ENCODE results near the gene LONRF2.
"Not testable (repeated sequence)": the region's sequence is repeated elsewhere in the genome, so short reads cannot be mapped to it uniquely, and the experiment has no call there.

The LONRF2 gene

DNA sequence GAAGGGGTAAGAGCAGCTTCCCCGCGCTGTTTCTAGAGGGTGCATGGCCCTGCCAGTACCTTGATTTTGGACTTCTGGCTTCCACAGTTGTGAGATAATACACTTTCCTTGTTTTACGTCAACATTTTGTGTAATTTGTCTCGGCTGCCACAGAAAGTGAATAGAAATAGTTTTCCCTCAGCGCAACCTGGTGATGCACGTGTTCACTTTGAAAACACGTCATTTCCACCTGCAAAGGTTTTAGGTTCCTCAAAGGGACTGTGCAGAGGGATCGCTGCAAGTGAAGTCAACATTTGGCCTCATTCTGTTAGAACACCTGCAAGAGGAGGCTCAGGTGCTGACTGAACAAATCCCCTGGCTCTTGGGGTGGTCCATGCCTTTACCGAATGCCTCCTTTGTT is 71.7 kb downstream of the LONRF2 start:
- no peak for DNase-seq

DNA sequence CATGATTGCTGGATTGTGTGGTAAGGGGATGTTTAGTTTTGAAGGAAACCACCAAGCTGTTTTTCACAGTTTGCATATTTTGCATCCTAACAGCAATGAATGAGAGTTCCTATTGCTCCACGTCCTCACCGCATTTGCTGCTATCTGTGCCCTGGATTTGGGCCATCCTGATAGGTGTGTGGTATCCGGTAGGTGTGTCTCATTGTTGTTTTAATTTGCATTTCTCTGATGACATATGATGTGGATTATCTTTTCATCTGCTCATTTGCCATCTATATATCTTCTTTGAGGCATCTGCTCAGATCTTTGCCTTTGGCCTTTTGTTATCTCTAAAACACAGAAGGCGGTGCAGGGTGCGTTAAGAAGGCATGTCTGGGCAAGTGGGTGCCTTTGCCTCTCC is 73.3 kb downstream of the LONRF2 start:
- DNase-seq, result no peak

DNA sequence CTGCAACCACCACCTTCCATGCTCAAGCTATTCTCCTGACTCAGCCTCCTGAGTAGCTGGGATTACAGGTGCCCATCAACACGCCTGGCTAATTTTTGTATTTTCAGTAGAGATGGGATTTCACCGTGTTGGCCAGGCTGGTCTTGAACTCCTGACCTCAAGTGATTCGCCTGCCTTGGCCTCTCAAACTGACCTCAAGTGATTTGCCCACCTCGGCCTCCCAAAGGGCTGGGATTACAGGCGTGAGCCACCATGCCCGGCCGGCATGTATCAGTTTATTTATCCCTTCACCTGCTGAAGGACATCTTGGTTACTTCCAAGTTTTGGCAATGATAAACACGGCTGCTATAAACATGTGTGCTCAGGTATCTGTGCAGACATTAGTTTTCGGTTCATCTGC is 73.7 kb downstream of the LONRF2 start:
- not testable (repeated sequence) for DNase-seq

DNA sequence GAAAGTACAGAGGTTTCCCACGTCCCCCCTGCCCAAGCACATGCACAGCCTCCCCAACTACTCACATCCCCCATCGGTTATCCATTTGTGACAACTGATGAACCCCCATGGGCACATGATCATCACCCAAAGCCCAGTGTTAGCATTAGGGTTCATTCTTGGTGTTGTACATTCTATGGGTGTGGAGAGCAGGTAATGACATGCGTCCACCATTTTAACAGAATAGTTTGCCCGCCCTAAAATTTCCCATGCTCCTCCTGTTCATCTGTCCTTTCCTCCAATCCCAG is 74.3 kb downstream of the LONRF2 start:
- no peak for DNase-seq

DNA sequence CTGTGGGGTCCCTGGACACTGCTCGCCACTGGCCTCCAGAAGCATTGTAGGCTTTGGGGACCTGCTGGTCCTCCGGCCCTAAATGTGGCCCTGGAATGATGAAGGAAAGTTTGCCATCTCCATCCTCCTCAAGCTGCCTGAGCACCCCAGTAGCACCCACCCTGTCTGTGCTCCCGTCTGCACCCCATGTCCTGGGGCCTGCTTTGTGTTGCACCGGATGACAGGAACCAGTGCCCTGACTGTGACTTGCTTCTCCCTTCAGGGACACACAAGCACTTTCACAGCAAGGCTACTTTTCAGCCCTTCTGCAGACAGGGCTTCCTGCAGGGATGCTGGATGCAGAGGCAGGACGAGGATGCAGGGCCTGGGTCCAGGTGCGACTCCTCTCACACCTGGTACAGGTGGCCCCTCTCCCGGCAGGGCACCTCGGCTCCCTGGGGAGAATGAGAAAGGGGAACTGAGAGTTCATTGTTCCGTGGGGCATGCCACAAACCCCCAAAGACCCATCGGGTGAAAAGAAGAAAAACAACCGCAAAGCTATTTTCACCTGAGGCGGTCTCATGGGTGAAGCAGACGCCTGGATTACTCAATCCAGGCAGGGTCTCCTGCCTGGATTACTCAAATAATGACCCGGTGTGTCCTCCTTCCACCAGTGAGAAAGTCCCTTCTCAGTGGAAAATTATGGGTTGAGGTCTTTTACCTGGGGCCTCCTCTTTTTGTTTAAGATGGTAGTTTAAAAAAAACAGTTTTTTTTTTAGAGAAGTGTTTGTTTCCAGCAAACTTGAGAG is 74.9 kb downstream of the LONRF2 start:
- no peak for DNase-seq

DNA sequence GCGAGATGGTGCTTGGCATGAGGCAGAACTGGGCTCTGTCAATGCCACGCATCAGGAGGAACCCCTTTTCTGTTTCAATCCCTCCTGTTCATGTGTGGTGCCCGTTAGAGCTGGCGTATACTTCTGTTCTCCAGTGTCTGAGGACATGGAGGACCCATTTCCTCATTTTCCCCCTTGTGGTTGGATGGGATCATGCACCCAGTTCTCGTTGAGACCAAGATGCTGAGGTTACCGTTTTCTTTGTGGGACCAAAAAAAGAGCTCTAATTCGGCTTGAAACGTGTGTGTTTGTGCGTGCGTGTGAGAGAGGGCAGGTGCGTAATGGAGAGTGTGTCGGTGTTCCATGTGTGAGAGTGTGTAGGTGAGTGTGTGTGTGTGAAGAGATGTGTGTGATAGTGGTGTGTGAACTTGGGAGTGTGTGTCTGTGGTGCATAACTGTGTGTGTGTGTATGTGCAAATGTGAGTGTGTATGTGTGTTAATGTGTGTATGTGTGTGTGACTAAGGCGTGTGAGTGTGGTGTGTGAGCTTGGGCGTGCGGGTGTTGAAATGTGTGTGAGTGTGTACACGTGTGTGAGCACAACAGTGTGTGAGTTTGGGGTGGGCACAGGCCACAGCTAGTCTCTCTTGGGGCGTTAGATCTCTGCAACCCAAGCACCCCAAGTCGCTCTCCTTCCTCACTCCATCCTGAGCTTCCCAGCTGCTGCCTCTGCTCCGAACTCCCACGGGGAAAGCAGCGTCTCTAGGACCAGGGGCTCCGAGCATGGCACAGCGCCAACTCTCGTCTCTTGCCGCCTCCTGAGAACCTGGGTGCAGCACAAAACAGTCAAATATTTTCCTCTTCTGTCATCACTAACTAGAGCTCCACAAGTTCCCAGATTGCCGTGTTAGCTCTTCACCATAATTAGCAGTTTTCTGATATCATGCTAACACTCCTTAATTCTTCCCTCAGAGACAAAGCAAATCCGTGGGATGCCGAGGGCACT is 75.8 kb downstream of the LONRF2 start:
- peak in 1 of 5 experiments; percentile 21 for DNase-seq

DNA sequence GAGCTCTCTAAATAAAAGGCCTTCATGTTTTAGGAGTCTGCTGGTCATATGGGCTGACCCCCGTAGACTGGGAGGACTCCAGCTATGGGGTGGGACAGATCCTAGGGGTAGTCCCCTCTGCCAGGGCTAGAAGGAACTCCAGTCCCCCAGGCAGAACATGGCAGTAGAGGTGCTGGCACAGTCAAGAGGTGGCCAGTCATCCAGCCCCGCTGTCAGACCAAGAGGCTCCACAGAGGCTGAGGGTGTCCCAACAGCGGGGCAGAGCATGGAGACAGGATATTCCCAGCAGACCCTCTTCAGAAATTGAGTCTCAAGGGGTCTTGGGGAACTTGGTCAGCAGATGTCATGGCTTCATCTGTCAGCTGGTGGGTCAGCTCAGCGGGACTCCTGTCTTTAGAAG is 76.6 kb downstream of the LONRF2 start:
- DNase-seq, result no peak

DNA sequence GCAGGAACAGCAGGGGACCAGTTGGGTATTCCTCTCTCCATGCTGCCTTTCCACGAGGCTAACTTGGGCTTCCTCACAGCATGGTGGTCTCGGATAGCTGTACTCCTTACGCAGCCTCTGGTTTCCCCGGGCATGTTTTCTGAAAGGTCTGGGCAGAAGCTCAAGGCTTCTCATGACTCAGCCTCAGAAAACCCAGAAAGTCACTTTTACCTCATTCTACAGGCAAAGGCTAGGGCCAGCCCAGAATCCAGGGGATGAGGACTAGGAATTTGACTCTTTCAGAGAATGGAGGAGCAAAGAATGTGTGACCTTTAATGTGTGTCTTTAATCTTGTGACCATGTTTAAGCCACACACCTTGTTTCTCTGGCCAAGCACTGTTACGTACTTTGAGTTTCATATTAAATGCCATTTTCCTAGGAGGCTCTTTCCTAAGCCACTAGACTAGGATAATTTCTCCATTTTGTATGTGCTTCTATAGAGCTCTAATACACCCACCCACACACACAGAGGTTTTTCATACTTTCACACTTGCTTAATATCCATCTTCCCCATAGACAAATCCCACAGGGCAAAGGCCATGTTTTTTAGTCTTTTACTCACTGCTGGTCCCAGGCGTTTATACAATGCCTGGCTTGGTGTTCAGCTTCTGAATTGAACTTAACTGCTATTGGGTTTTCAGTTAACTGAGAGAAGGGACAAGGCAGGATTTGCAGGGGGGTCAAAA is 77.3 kb downstream of the LONRF2 start:
- DNase-seq, result no peak

DNA sequence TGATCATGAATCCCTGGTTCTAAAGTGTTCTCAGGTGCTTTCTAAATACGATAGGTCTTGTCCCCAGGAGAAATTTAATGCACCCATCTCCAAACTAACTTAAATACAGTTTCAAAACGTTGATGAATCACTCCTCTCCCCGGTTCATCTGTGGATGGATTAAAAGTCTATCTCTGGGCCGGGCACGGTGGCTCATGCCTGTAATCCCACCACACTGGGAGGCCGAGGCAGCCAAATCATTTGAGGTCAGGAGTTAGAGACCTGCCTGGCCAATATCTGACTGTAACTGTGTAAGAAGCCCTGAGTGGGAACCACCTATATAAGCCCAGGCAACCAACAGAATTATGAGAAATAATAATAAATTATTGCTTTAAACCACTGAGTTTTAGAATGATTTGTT is 78.7 kb downstream of the LONRF2 start:
- DNase-seq, result no peak

DNA sequence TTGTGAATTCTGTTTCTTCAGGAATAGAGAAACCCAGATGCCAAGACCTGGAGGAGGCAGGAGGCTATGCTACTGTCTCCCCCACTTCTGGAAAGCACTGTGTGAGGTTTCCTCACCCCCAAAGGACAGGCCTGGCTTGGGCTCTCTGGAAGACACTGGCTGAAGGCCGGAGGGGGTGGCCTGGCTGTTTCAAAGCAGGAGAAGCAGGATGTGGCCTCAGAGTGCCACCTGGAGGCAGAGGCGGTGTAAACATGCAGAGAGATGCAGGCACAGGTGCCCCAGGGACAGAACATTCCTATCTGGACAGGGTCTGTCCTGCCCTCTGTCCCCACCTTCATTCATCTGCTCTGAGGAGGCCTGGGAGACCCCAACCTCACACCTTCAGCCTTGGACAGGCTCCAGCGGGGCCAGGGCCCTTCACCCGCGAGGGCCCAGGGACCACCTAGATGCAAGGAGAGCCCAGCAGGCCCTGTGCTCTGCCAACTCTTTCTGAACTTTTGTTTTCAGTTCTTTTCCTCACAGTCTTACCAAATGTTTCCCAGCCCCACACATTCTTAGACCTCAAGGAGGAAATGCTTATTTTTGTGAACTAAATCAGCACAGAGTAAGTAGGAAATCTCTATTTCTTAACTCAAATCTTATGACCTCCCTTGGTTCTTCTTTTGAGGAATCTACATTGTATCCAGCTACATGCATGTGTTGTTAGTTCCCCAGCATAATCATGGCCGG is 79.2 kb downstream of the LONRF2 start:
- DNase-seq, result peak in 2 of 5 experiments; percentile 15 to 35

DNA sequence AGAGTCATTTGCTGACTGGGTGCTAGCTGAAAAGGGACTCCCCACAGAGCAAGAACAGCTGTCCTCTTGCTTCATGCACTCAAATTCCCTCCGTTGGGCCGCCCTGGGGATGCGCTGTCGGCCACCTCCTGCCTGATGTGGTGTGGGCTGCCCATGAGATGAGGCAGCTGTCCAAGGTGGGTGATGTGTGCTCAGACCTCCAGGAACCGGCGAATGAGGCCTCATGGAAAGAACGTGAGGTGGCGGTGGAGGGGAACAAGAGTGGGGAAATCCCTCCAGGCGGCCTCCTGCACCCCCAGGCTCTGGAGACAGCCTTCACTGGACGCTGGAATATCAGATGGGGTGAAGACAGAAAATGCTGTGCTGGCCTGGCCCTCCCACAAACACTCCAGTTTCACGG is 79.8 kb downstream of the LONRF2 start:
- no peak for DNase-seq

DNA sequence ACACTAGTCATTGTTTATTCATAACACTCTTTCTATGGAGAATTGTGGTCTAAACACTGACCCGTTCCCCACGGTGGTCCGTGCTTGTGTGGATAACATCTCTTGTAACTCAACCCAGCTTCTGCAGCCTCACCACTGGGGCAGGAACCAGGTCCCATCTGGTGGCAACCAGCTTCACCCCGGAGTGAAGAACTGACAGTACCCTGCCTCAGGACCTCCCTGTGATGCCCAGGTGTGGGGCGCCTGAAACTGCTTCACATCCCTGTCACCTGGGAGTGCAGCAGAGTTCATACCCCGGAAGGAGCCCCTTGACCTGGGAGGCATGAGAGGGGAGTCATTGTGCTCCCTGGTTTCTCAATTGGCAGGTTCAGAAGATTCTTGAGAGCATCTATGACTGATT is 81.1 kb downstream of the LONRF2 start:
- no peak for DNase-seq

DNA sequence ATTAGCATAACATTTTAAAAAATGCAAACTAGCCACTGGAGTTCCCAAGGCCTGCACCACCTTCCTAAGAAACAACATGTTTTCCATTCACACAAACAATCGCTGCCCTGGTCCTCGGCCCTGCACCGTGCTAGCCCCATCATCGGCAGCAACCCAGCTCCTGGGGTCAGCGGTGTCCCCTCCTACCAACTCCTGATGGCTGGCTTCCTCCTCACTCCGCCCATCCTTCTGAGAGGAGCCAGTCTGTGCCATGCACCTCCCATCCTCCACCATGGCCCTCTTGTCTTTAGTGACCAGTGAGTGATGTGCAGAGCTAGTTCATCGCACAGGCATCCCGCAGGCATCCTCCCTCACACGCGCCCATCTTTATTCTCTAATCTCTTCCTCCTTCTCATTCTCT is 81.9 kb downstream of the LONRF2 start:
- DNase-seq, result no peak

DNA sequence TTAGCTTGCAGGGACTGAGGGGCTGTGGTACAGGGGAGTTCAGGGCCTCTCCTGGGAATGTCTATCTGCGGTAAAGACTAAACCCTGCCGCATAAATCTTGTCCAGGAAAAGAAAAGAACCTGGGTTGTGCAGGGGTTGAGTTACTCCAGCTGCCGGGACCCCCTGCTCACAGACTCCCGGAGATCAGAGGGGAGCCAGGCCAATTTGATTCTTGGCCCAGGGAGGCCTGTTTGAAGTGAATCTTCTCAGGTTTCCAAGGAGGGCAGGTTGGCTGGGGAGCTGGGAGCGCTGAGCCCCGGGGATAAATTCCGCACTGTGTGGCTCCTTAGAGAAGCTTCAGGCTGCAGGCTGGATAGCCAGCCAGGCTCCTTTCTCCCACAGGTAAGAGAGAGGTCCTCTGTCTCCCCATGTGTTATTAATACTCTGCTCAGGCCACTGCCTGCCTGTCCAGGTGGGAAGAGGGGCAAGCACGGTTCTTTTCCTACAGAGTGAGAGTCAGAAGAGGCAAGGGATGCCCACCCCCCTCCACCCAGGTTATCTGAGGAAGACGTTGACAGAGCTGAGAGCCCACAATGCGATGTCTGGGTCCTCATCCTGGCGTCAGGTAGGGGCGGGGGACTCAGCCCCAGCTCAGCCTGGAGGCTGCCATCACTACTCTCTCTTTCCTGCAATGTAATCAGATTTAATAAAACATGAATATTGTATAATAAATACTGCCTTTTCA is 82.7 kb downstream of the LONRF2 start:
- no peak for DNase-seq

DNA sequence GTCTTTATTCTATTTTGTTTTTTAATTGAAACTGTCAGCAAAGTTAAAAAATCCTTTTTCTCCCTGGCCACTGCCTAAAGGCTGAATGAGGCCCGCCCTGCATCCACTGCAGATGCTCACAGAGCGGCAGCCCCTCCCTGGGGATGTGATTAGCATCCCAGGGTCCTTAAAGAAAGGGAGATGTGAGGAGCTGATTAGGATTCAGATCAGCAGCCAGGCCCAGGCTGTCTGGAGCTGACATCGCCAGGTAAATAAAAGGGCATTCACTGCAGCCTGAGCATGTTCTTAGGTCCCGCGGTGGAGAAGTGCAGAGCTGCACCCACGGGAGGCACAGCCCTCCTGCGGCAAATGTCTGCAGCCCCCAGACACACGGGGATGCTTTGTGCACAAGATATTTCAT is 83.8 kb downstream of the LONRF2 start:
- DNase-seq, result no peak

DNA sequence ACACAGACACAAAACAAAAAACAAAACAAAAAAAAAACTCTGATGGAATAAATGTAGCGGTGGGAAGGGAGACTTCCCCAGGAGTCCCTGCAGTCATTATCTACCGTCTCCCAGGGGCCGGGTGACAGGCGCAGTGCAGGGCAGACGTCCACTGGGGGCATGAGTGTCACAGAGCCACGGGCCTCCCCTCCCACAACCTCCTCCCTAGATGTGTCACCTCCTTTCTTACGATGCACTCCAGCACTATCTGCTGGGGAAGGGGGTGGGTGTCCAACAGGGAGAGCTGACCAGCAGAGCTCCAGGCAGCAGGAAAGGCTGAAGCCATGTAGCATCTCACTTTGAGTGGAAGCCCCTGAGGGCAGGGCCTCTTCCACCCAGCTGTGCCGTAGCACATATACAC is 84.5 kb downstream of the LONRF2 start:
- DNase-seq, result no peak

DNA sequence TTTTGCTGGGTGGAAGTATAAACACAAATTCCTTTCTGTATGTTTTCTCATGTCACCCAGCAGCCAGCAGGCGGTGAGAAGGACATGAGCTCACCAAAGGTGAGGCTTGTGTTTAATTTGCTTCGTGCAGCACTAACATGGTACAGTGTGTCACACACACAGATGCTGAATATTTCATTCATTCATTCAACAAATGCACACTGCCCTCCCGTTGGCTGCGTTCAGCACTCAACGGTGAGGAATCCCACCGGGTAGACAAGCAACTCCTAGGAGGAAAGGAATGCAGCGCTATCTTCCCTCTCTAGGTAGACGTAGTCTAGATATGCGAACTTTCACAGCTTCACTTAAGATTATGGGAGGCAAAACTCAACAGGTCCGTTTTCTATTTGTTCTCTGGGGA is 85.1 kb downstream of the LONRF2 start:
- DNase-seq, result no peak

DNA sequence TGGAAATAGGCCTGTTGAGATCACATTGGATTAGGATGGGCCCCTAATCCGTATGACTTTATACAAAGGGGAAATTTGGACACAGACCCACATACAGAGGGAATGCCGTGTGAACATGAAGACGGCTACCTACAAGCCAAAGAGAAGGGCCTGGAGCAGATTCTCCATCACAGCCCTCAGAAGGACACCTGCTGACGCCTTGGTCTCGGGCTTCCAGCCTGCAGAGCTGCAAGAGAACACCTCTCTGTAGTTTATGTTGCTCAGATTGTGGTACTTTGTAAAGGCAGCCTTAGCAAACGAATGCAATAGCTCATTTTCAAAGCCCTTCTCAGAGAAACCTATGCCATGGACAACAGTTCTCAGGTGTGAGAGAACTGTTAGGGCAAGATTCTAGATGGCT is 86.1 kb downstream of the LONRF2 start:
- no peak for DNase-seq

DNA sequence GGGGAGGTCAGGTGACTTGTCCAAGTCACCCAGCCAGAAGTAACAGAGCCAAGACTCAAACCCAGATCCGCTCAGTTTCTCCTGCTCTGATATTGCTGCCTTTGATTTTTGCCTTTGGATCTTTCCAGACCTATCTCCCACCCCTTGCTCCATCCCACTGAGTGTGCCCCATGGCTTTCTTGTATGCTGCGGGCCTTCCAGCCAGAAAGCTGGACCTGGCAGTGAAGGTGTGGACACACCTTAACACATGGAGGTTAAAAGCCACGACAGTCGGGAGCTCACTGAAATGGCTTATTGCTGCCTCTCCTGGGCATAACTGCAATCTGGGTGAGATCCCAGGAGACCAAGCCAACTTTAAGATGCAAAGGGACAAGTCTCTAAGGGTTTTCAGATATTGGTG is 86.7 kb downstream of the LONRF2 start:
- DNase-seq, result no peak

DNA sequence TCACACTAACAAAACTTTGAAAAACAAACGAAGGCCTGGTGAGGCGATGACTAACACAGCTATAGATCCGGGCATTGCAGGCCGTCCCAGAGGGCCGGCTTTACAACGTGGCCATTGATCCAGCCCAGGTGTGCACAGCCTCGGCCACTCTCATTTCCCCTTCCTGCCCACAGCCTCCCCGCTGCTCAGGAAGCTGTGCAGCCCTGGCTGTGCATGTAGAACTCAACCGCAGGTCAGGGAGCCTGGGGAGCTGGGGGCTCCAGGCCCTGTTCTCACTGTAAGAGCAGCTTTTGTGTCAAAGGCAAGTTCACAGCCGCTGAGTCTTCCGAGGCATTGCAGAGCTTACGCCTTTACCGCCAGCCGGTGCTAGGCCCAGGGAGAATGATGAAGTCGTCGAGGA is 87.2 kb downstream of the LONRF2 start:
- peak in 2 of 5 experiments; percentile 54 to 62 for DNase-seq

DNA sequence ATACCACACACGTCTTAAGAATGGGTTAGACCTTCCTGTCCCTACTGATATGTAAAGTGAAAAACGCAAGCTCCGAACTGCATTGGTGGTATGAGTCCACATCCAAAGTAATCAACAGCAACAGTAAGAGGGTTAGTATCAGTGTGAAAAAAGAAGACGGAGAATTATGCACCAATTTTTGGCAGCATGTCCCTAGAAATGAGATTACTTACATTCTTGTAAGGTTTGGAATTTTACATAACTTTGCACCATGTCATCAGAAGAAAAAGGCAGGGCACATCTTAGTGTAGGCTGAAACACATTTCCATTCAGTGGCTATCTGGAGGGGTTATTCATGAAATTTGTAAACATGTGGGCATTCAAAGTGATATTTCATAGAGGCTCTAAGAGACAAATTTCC is 88.2 kb downstream of the LONRF2 start:
- DNase-seq, result no peak

DNA sequence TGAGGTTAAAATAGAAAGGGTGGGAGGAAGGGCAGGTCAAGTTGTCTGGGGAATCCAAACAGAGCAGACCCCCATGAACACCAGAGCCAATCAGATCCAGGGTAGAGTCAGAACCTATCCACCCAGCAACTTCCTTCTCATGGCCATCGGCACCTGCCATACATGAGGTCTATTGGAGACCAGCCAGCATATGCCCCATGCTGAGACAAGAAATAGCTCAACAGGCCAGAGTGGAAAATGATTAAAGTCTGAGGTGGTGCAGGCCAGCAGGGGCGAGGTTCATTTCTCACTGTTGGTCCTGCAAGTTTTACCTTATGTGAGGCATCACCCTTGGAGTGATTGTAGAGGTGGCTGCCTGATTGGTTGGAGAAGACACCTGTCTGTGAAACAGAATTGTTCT is 89.2 kb downstream of the LONRF2 start:
- DNase-seq, result no peak

Measured in T-helper 2 cell (primary cell).